GM19238 (cell line): ENCODE results near the gene MS4A5.

Experiments
- DNase-seq: peaks from one replicate; pipeline ENCODE4 v3.0.0; 2011; ENCODE audit warnings: low spot score; ENCODE audit not compliant: insufficient read length

Gene MS4A5

GRCh38 chr11:60477035-60477445 lies 47.7 kb downstream of the MS4A5 start:
- no peak for DNase-seq

- no peak for DNase-seq
These were observed 53.0 kb downstream of the MS4A5 start for GRCh38 chr11:60482361-60482760.

GRCh38 chr11:60485987-60486386 lies 56.6 kb downstream of the MS4A5 start:
- DNase-seq = peak; percentile 48

- DNase-seq = no peak
These were observed 63.2 kb downstream of the MS4A5 start, which contains the start of gene MS4A12 for GRCh38 chr11:60492488-60493009. MS4A12 (plus strand) TSS chr11:60492778; CDS start chr11:60497319, 4,541 bp downstream.

GRCh38 chr11:60493454-60493853 lies 64.1 kb downstream of the MS4A5 start:
- DNase-seq = no peak
